ENCODE measurements around the gene JPT2.

Gene JPT2

GRCh38 chr16:1740781-1741490 lies 62.9 kb downstream of the JPT2 start:
- DNase-seq = no peak

GRCh38 chr16:1741553-1742165 lies 63.6 kb downstream of the JPT2 start:
- DNase-seq = no peak

GRCh38 chr16:1743376-1744337 lies 65.6 kb downstream of the JPT2 start:
- no peak for DNase-seq

GRCh38 chr16:1744338-1744840 lies 66.3 kb downstream of the JPT2 start:
- DNase-seq = no peak

GRCh38 chr16:1745181-1745899 lies 67.3 kb downstream of the JPT2 start:
- DNase-seq = no peak

GRCh38 chr16:1745900-1746692 lies 68.0 kb downstream of the JPT2 start:
- DNase-seq = no peak

- no peak for DNase-seq
Observed at GRCh38 chr16:1746693-1747195, 68.7 kb downstream of the JPT2 start.

GRCh38 chr16:1747934-1748333 lies 69.9 kb downstream of the JPT2 start:
- no peak for DNase-seq

GRCh38 chr16:1749152-1750117 lies 71.4 kb downstream of the JPT2 start:
- DNase-seq = no peak

Data from hippocampal formation (tissue), 2 donors.